GM06990 (cell line): ENCODE results near the gene ERCC6L2.

Experiments
- DNase-seq: peaks from one replicate; pipeline ENCODE4 v3.0.0-alpha.2; 2011; ENCODE audit not compliant: insufficient read length; ENCODE audit errors: extremely low read depth
- H3K27me3 ChIP-seq: replicated peaks from 2 replicates; pipeline ENCODE4 v1.6.0; 2011; ENCODE audit warnings: low read length; ENCODE audit not compliant: control insufficient read depth, insufficient read depth
- H3K36me3 ChIP-seq: 2 replicates; pipeline ENCODE4 v1.5.1; 2011; ENCODE audit warnings: low read length; ENCODE audit not compliant: control insufficient read depth, insufficient read depth
- H3K4me3 ChIP-seq: replicated peaks from 2 replicates; pipeline ENCODE4 v1.5.1; 2011; ENCODE audit warnings: low read depth, mild to moderate bottlenecking, control low read depth, low read length
- CTCF ChIP-seq: IDR thresholded peaks from 2 replicates; pipeline ENCODE4 v1.5.1; 2011; ENCODE audit warnings: low read length, control low read depth, mild to moderate bottlenecking, inconsistent platforms; ENCODE audit not compliant: insufficient read depth, poor library complexity, severe bottlenecking

The ERCC6L2 gene

DNA sequence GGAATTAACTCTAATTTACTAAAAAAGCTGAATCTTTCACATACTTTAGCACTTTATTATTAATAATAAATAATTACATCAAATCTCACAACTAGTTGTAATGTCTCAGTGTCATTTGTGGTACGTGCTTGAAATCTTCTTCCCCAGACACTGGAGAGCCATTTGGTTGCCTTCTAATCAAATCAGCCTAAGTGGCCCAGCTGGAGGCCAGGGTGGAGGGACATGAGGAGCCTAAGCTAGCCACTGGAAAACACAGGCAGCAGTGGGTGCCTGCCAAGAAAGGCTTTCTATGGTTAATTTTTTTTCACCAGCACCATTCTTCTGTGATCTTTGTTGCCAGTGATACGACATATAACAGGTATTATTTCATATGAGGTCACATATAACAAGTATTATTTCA is 117.0 kb downstream of the ERCC6L2 start:
- TF ChIP-seq CTCF: no peak
- Histone ChIP-seq H3K4me3 (no peak overlapping the region), H3K36me3 (no peaks in the 10 kb centered on the region; the same call in 1 of the 2 replicates), H3K27me3 (no peaks in the 10 kb centered on the region)
- DNase-seq: no peak

GRCh38 chr9:95993337-95993736 is 117.8 kb downstream of the ERCC6L2 start:
- H3K27me3 ChIP-seq: no peaks in the 10 kb centered on the region
- no peaks in the 10 kb centered on the region; the same call in 1 of the 2 replicates for H3K36me3 ChIP-seq
- no peak overlapping the region for H3K4me3 ChIP-seq
- TF ChIP-seq CTCF: no peak
- no peak for DNase-seq

DNA sequence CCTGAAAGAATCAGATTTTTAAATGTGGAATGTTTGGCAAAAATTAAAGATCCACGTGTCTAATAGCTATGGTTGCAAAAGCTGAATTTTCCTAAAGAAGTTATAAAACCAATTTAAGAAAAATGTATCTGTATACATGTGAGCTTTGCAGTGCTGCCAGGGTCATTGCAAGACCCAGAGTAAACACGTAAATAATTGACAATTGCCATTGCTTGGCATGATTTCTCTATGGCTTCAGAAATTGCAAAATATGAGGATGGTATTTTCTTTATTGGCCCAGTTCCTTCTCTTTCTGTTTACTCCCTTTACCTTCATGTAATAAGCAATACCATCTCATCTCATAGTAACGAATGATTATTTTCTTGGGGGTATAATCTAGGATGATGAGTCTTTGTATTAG is 123.9 kb downstream of the ERCC6L2 start:
- no peak for DNase-seq
- no peak for TF ChIP-seq CTCF
- H3K36me3 ChIP-seq: no peaks in the 10 kb centered on the region
- no peaks in the 10 kb centered on the region for H3K27me3 ChIP-seq
- H3K4me3 ChIP-seq: no peak overlapping the region

- DNase-seq: no peak
- Histone ChIP-seq H3K27me3 (no peaks in the 10 kb centered on the region), H3K36me3 (peaks cover 1% of the 10 kb centered on the region; the same call in 1 of the 2 replicates)
These were observed 128.9 kb downstream of the ERCC6L2 start for GRCh38 chr9:96004379-96004778.

DNA sequence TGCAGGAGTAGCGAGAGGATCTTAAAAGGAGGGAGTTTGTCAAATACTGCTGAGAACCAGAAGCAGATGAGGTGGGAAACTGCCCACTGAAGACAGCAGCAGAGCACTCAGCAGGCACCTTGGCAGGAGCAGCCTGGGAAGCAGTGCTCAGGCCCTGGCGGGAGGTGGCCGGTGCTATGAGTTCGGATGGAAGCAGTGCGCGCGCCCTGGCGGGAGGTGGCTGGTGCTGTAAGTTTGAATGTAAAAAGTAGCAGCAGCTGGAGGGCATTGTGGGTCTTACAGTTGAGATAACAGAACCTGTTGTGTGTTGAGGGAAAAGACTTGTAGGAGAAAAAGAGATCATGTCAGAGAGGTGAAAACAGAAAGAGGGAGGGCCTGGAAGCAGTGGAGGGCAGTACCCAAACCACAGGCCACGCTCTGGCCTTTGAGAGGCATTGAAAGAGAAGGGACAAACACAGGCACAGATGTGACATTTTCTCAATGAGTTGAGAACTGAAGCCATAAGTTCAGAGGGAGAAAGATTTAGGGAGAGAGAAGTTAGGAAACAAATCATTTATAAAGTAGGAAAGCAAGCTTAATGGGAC is 130.9 kb downstream of the ERCC6L2 start:
- Histone ChIP-seq H3K4me3 (no peak overlapping the region), H3K27me3 (no peaks in the 10 kb centered on the region), H3K36me3 (peaks cover 1% of the 10 kb centered on the region; the same call in 1 of the 2 replicates)
- DNase-seq: no peak
- no peak for TF ChIP-seq CTCF

More at GRCh38 chr9:96004379-96004778, 128.9 kb downstream of the ERCC6L2 start:
- TF ChIP-seq CTCF: no peak
- no peak overlapping the region for H3K4me3 ChIP-seq

- no peak for DNase-seq
These were observed 131.5 kb downstream of the ERCC6L2 start for GRCh38 chr9:96006961-96007360.

More at GRCh38 chr9:96006961-96007360, 131.5 kb downstream of the ERCC6L2 start:
- peaks cover 1% of the 10 kb centered on the region; the same call in 1 of the 2 replicates for H3K36me3 ChIP-seq
- H3K4me3 ChIP-seq: no peak overlapping the region
- no peaks in the 10 kb centered on the region for H3K27me3 ChIP-seq
- TF ChIP-seq CTCF: no peak
